ENCODE measurements around the gene TMEM135. TPM values are rescaled to one million over a fixed set of nuclear protein-coding genes. Genes with fewer than 3 reads are reported as not detected.
"Not testable (repeated sequence)": the region's sequence is repeated elsewhere in the genome, so short reads cannot be mapped to it uniquely, and the experiment has no call there.

Gene TMEM135
- total RNA-seq, 2 donors from 2014 or later = 23.0 to 40.3 TPM

DNA sequence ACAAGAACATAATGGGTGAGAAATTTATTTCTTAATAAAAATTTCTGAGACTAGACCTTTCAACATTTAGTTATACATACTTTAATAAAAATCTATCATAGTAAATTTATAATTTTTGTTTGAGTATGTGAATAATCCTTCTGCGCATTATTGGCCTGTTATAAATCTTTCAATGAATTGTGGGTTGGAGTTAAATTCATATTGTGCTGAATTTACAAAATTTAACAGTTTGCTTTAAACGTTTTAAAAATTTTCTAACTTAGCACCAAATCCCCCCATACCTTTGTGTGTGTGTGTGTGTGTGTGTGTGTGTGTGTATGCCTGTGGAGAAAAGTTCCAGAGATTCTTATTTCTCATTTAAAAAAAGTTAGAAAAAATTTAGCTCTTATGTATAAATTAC, 111.0 kb downstream of the TMEM135 start:
- Mint-ChIP-seq H3K4me3 (no peak overlapping the region), H3K27ac (no peak overlapping the region), H3K9me3 (no peaks in the 10 kb centered on the region), H3K4me1 (ENCODE audit: low read depth in 2 of 2) (peaks cover 20 to 31% of the 10 kb centered on the region in 2 donors), H3K27me3 (no peaks in the 10 kb centered on the region), H3K36me3 (no peaks in the 10 kb centered on the region)
- DNase-seq (ENCODE audit: low spot score) (no peak), ATAC-seq (no peak)

DNA sequence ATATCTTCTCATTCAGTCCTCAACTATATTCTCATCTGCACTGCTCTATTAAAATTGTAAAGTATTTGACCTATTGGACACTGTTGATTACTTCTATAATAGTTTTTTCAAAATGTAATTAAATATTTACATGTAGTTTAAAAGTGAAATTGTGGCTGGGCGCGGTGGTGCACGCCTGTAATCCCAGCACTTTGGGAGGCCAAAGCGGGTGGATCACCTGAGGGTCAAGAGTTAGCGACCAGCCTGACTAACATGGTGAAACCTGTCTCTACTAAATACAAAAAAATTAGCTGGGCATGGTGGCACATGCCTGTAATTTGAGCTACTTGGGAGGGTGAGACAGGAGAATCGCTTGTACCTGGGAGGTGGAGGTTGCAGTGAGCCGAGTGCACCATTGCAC, 112.0 kb downstream of the TMEM135 start:
- ATAC-seq; H3K27me3 Mint-ChIP-seq; H3K4me3 Mint-ChIP-seq; H3K36me3 Mint-ChIP-seq; H3K27ac Mint-ChIP-seq; DNase-seq (ENCODE audit: low spot score); H3K9me3 Mint-ChIP-seq: not testable (repeated sequence)
- peaks cover 23 to 35% of the 10 kb centered on the region in 2 donors for H3K4me1 Mint-ChIP-seq (ENCODE audit: low read depth in 2 of 2)

DNA sequence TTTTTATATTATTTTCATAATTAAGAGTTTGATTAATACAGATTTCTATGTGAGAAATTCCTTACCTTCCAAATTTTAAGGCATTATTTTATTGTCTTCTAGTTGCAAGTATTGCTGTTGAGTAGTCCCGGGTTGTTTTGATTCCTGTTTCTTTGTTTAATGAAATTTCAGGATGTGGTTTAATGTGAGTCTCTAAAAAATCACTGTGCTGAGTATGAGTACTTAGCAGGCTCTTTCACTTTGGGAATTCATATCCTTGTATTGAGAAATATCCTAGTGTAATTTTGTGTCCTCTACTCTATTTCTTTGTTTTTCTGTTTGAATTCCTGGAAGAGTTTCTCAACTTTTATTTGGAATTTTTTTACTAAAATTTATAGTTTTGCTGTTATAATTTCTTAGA, 113.2 kb downstream of the TMEM135 start:
- no peaks in the 10 kb centered on the region for H3K9me3 Mint-ChIP-seq
- H3K4me3 Mint-ChIP-seq = no peak overlapping the region
- no peak for ATAC-seq
- H3K27ac Mint-ChIP-seq = no peak overlapping the region
- no peaks in the 10 kb centered on the region for H3K36me3 Mint-ChIP-seq
- no peaks in the 10 kb centered on the region for H3K27me3 Mint-ChIP-seq
- peaks cover 19 to 24% of the 10 kb centered on the region in 2 donors for H3K4me1 Mint-ChIP-seq (ENCODE audit: low read depth in 2 of 2)
- no peak for DNase-seq (ENCODE audit: low spot score)

DNA sequence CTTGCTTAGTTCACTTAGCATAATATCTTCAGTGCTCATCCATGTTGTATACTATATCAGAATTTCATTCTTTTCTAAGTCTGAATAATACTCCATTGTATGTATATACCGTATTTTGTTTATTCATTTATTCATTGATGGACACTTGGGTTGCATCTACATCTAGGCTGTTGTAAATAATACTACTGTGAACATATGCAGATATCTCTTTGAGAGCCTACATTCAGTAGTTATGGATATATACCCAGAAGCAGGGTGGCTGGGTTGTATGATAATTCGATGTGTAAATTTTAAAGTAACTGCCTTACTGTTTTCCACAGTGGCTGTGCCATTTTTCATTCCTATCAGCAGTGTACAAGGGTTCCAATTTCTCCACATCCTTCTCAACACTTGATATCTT, 116.5 kb downstream of the TMEM135 start:
- H3K4me1 Mint-ChIP-seq (ENCODE audit: low read depth in 2 of 2) = peaks cover 15 to 21% of the 10 kb centered on the region in 2 donors
- H3K36me3 Mint-ChIP-seq = no peaks in the 10 kb centered on the region
- no peaks in the 10 kb centered on the region for H3K9me3 Mint-ChIP-seq
- ATAC-seq = no peak
- no peak overlapping the region for H3K4me3 Mint-ChIP-seq
- H3K27ac Mint-ChIP-seq = no peak overlapping the region
- no peak for DNase-seq (ENCODE audit: low spot score)
- H3K27me3 Mint-ChIP-seq = no peaks in the 10 kb centered on the region

DNA sequence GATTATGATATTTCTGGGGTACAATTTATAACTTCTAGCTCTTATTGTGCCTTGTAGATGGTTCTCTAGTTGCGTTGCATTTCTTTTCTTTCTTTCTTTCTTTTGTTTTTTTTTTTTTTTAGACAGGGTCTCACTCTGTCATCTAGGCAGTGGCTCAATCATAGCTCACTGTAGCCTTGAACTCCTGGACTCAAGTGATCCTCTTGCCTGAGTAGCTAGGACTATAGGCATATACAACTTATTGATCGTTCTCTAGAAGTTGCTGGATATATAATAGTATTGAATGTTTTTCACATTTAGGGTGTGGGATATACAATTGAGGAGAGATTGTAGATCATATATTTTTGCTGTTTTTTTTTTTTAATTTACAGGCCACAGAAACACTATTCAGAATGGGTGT, 119.2 kb downstream of the TMEM135 start:
- Mint-ChIP-seq H3K9me3 (no peaks in the 10 kb centered on the region), H3K4me1 (ENCODE audit: low read depth in 2 of 2) (peaks cover 7 to 10% of the 10 kb centered on the region in 2 donors), H3K36me3 (no peaks in the 10 kb centered on the region), H3K27ac (no peak overlapping the region), H3K27me3 (no peaks in the 10 kb centered on the region), H3K4me3 (no peak overlapping the region)
- DNase-seq (ENCODE audit: low spot score) (no peak), ATAC-seq (no peak)

DNA sequence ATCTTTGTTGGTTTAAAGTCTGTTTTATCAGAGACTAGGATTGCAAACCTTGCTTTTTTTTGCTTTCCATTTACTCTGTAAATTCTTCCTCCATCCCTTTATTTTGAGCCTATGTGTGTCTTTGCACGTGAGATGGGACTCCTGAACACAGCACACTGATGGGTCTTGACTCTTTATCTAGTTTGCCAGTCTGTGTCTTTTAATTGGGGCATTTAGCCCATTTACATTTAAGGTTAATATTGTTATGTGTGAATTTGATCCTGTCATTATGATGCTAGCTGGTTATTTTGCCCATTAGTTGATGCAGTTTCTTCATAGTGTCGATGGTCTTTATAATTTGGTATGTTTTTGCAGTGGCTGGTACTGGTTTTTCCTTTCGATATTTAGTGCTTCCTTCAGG, 131.3 kb downstream of the TMEM135 start:
- Mint-ChIP-seq H3K36me3 (peaks cover 26% of the 10 kb centered on the region), H3K4me1 (ENCODE audit: low read depth in 2 of 2) (peaks cover 11 to 17% of the 10 kb centered on the region in 2 donors), H3K9me3 (peaks cover 18% of the 10 kb centered on the region)
- ATAC-seq; H3K4me3 Mint-ChIP-seq; H3K27me3 Mint-ChIP-seq; DNase-seq (ENCODE audit: low spot score); H3K27ac Mint-ChIP-seq: not testable (repeated sequence)

DNA sequence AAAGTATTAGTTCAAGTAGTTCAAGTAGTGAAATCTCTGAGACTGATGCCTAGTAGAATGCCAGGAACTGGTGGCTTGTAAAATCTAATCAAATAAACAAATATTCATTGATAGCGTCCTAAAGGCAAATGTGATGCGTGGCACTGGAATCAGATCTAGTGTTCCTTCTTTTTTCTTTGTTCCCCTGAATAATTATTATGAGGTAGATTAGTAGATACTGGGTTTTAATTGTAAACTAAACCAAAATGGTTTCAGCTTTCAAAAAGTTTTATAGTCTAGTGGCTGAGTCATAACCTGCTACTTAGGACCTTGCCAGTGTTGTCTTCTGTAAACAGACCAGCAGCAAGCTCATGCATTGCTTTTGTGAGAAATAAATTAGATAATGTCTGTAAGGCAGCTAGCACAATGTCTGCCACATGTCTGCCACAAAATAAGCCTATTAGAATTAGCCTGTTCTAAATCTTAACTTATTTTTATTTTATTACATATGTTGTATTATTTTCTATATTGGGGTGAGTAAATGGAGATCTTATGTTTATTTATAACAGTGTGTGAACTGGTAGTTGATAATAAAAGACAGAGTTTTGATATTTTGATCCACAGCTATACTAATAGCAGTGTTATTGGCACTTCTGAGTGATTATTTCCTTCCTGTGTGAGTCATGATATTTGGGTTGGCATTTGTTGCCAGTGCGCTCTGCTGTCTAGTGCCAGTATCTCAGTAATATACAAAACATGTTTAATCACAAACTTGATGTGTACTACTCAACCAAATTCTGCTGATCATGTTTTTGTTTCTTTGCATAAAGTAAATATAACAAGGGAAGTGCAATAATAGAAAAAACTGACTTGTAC, 135.7 kb downstream of the TMEM135 start:
- peaks cover 20% of the 10 kb centered on the region for H3K36me3 Mint-ChIP-seq
- peak in 1 of 2 donors; percentile 13 for ATAC-seq
- H3K4me3 Mint-ChIP-seq = peak overlapping the region; percentile 5
- peaks cover 13 to 16% of the 10 kb centered on the region in 2 donors for H3K4me1 Mint-ChIP-seq (ENCODE audit: low read depth in 2 of 2)
- peaks cover 3% of the 10 kb centered on the region for H3K9me3 Mint-ChIP-seq
- no peaks in the 10 kb centered on the region for H3K27me3 Mint-ChIP-seq
- no peak for DNase-seq (ENCODE audit: low spot score)
- no peak overlapping the region for H3K27ac Mint-ChIP-seq

DNA sequence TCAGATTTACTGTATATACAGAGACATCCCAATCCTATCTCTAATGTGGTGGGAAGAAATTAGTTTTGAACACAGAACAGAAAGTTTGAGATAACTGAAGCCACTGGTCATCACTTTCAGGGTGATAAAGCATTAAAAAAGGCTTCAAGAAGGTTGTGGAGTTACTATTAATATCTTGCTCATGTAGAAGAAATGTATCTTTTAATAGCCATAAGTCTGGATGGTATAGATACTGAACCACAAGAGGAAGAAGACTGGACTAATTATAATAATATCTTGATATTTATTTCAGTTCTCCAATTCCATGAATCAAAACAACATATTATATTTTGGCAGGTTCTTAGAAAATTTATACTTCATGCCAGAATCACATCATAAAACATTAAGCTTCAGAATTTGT, 137.1 kb downstream of the TMEM135 start:
- DNase-seq (ENCODE audit: low spot score) = no peak
- H3K4me3 Mint-ChIP-seq = no peak overlapping the region
- peaks cover 15% of the 10 kb centered on the region for H3K36me3 Mint-ChIP-seq
- H3K27ac Mint-ChIP-seq = no peak overlapping the region
- H3K4me1 Mint-ChIP-seq (ENCODE audit: low read depth in 2 of 2) = peaks cover 13 to 16% of the 10 kb centered on the region in 2 donors
- H3K27me3 Mint-ChIP-seq = no peaks in the 10 kb centered on the region
- no peaks in the 10 kb centered on the region for H3K9me3 Mint-ChIP-seq
- ATAC-seq = no peak

DNA sequence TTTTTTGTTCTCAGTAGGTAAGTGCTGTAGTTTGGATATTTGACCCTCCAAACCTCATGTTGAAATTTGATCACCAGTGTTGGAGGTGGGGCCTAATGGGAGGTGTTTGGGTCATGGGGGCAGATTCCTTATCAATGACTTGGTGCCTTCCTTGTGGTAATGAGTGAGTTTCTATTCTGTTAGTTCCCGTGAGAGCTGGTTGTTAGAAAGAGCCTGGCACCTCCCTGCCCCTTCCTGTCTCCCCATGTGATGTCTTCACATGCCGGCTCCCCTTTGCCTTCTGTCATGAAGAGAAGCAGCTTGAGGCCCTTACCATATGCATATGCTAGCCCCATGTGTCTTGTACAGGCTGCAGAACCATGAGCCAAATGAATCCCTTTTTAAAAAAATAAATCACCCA, 138.3 kb downstream of the TMEM135 start:
- Mint-ChIP-seq H3K9me3 (no peaks in the 10 kb centered on the region), H3K4me3 (no peak overlapping the region), H3K36me3 (peaks cover 14% of the 10 kb centered on the region), H3K27ac (no peak overlapping the region), H3K27me3 (no peaks in the 10 kb centered on the region), H3K4me1 (ENCODE audit: low read depth in 2 of 2) (peaks cover 13 to 16% of the 10 kb centered on the region in 2 donors)
- DNase-seq (ENCODE audit: low spot score) (no peak), ATAC-seq (no peak)

DNA sequence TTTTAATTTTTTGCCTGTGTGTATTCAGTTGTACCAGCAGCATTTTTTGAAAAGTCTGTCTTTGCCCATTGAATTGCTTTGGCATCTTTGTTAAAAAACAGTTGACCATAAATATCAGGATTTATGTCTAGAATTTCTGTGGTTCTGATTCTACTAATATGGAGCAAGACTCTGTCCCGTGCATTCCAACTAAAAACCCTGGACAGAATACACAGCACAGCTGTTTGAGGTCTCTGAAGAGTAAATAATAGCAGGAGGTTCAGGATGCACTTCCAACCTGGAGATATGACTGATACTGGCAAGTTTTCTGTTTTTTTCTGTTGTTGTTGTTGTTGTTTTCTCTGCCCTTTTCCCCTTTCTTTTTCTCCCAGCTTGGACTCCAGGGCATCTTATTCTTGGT, 141.9 kb downstream of the TMEM135 start:
- DNase-seq (ENCODE audit: low spot score) (no peak), ATAC-seq (no peak)
- peaks cover 0 to 5% of the 10 kb centered on the region in 2 donors for H3K4me1 Mint-ChIP-seq (ENCODE audit: low read depth in 2 of 2)
- H3K27me3 Mint-ChIP-seq = no peaks in the 10 kb centered on the region
- no peaks in the 10 kb centered on the region for H3K9me3 Mint-ChIP-seq
- H3K27ac Mint-ChIP-seq = no peak overlapping the region
- H3K4me3 Mint-ChIP-seq = no peak overlapping the region
- peaks cover 14% of the 10 kb centered on the region for H3K36me3 Mint-ChIP-seq

DNA sequence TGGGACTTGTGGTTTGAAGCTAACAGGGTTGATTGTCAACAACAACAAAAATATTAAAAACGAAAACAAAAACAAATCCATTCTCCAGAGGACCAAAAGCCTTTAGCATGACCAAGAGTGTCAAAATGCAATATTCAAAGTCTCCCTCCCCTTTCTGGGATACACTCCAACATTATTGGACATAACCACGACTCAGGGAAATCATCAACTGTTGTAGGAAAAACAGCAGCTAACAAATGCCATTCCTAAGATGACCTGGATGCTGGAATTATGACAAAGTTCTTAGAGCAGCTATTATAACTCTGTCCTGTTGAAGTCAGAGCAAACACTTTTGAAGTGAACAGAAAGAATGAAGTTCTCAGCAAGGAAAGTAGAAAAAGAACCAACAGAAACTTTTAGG, 143.0 kb downstream of the TMEM135 start:
- H3K9me3 Mint-ChIP-seq = no peaks in the 10 kb centered on the region
- H3K27me3 Mint-ChIP-seq = no peaks in the 10 kb centered on the region
- H3K36me3 Mint-ChIP-seq = peaks cover 14% of the 10 kb centered on the region
- no peak overlapping the region for H3K4me3 Mint-ChIP-seq
- ATAC-seq (no peak), DNase-seq (ENCODE audit: low spot score) (no peak)
- H3K4me1 Mint-ChIP-seq (ENCODE audit: low read depth in 2 of 2) = peaks cover 6 to 8% of the 10 kb centered on the region in 2 donors
- no peak overlapping the region for H3K27ac Mint-ChIP-seq

DNA sequence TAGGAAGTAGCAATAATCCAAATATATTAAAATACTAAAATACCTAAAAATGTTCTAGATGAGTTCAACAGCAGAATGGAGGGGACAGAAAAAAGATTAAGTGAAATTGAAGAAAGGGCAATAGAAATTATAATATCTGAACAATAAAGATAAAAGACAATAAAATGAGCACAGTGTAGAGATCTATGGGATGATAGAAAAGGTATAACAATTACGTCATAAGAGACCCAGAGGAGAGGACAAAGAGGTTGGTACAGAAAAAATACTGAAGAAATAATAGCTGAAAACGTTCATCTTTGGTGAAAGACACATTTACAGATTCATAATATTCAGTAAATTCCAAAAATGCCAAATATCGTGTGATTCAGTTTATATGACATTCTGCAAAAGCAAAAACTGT, 143.4 kb downstream of the TMEM135 start:
- DNase-seq (ENCODE audit: low spot score) (no peak), ATAC-seq (no peak)
- Mint-ChIP-seq H3K4me1 (ENCODE audit: low read depth in 2 of 2) (peaks cover 6 to 8% of the 10 kb centered on the region in 2 donors), H3K27me3 (no peaks in the 10 kb centered on the region), H3K4me3 (no peak overlapping the region), H3K27ac (no peak overlapping the region), H3K36me3 (peaks cover 14% of the 10 kb centered on the region), H3K9me3 (no peaks in the 10 kb centered on the region)

DNA sequence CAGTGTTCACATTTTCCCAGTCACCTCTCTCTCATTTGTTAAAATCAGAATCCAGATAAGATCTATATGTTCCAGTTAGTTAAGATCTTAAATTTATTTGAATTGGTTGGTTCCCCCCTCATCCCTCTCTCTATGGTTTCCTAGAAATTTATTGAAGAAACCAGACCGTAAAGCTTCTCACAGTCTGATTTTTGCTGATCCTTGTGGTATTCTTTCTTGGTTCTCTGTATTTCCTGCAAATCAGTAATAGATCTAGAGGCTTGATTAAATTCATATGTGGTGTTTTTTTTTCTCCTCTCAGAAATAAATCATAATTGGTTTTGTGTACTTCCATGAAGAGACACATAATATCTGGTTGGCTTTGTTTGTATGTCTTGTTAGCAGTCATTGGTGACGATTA, 147.5 kb downstream of the TMEM135 start:
- DNase-seq (ENCODE audit: low spot score) (no peak), ATAC-seq (no peak)
- Mint-ChIP-seq H3K4me3 (no peak overlapping the region), H3K27ac (no peak overlapping the region), H3K4me1 (ENCODE audit: low read depth in 2 of 2) (peaks cover 6% of the 10 kb centered on the region in 2 donors), H3K9me3 (no peaks in the 10 kb centered on the region), H3K27me3 (no peaks in the 10 kb centered on the region), H3K36me3 (no peaks in the 10 kb centered on the region)

DNA sequence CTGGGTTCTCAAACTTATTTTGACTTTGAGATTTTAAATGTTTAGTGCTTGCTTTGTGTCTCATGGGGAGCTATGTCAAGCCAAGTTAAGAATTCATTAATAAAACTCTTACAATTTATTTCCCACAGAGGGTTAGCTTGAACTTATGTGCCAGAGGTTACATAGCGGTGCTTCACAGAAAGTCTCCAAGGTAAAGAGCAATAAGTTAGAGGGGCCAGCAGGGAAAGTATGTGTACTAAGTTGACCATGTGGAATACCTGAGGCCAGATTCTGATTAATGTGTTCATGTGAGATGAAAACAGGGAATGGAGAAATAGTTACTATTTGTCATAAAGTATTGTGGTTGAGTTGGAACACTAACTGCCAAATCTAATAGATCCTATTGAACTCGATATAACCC, 149.3 kb downstream of the TMEM135 start:
- Mint-ChIP-seq H3K4me3 (no peak overlapping the region), H3K4me1 (ENCODE audit: low read depth in 2 of 2) (peaks cover 4 to 6% of the 10 kb centered on the region in 2 donors), H3K27ac (no peak overlapping the region), H3K9me3 (no peaks in the 10 kb centered on the region), H3K36me3 (no peaks in the 10 kb centered on the region), H3K27me3 (no peaks in the 10 kb centered on the region)
- DNase-seq (ENCODE audit: low spot score) = no peak
- ATAC-seq = no peak

DNA sequence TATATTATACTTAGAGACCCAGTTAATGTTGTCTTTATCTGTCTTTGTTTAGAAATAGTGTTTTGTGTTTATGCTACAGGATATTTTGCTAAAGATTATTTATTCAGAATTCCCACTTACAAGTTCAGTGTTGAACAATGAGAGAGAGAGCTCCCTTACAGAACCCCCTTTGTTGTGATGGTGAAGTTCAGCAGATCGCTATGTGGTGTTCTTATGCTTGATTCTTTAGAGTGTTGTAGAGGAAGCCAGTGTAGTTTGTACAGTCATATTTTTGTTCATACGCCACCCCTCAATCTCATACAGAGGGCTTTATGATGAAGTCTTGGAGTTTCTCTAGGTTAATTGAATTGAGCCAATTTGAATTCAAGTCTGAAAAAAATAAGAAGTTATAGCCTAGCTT, 150.2 kb downstream of the TMEM135 start:
- Mint-ChIP-seq H3K27me3 (no peaks in the 10 kb centered on the region), H3K9me3 (no peaks in the 10 kb centered on the region), H3K4me3 (no peak overlapping the region), H3K36me3 (no peaks in the 10 kb centered on the region), H3K4me1 (ENCODE audit: low read depth in 2 of 2) (peaks cover 4 to 6% of the 10 kb centered on the region in 2 donors), H3K27ac (no peak overlapping the region)
- DNase-seq (ENCODE audit: low spot score) = no peak
- no peak for ATAC-seq

Measured in natural killer cell treated with Interleukin-12 subunit alpha and Interleukin-12 subunit beta and Interleukin-15 and Interleukin-18, amount 100 ng/mL, for 72 hours (primary cell).